ENCODE measurements around the gene TWF2. TPM values are rescaled to one million over a fixed set of nuclear protein-coding genes. Genes with fewer than 3 reads are reported as not detected.

TWF2 gene
- total and polyA plus RNA-seq, 5 experiments from 2014 or later = 77.2 to 171 (median 112) TPM

- H3K27me3 Mint-ChIP-seq = no peaks in the 10 kb centered on the region
- H3K36me3 Mint-ChIP-seq = peaks cover 8 to 80% (median 23%) of the 10 kb centered on the region in 3 donors
- DNase-seq (peak in 1 of 10 donors; percentile 26), ATAC-seq (no peak)
- no peak overlapping the region for H3K4me3 Mint-ChIP-seq
- peaks cover 17 to 29% (median 25%) of the 10 kb centered on the region in 4 donors for H3K4me1 Mint-ChIP-seq
- POLR2A ChIA-PET = interaction anchor here (1.7 kb wide), 1 partner anchor 9 kb away, joined by 3 read pairs; no protein-coding TSS in a partner anchor
- H3K9me3 Mint-ChIP-seq = no peaks in the 10 kb centered on the region
- H3K27ac Mint-ChIP-seq = no peak overlapping the region
Observed at GRCh38 chr3:52213005-52213404, 26.0 kb downstream of the TWF2 start.

GRCh38 chr3:52211268-52211891 lies 27.6 kb downstream of the TWF2 start:
- DNase-seq (peak in 1 of 10 donors; percentile 28), ATAC-seq (no peak)
- Mint-ChIP-seq H3K9me3 (no peaks in the 10 kb centered on the region), H3K27me3 (no peaks in the 10 kb centered on the region), H3K4me1 (peaks cover 7 to 13% (median 9%) of the 10 kb centered on the region in 4 donors), H3K27ac (no peak overlapping the region), H3K4me3 (no peak overlapping the region), H3K36me3 (peaks cover 13 to 93% (median 27%) of the 10 kb centered on the region in 3 donors)
- POLR2A ChIA-PET = no interaction called here

- Mint-ChIP-seq H3K27me3 (no peaks in the 10 kb centered on the region), H3K27ac (no peak overlapping the region), H3K9me3 (no peaks in the 10 kb centered on the region), H3K4me3 (no peak overlapping the region), H3K36me3 (peaks cover 13 to 99% (median 28%) of the 10 kb centered on the region in 3 donors), H3K4me1 (peaks cover 3 to 9% (median 7%) of the 10 kb centered on the region in 4 donors)
- POLR2A ChIA-PET = no interaction called here
- no peak for ATAC-seq
- no peak for DNase-seq
Observed at GRCh38 chr3:52210550-52211046, 28.4 kb downstream of the TWF2 start.

GRCh38 chr3:52210037-52210436 lies 28.9 kb downstream of the TWF2 start:
- POLR2A ChIA-PET = no interaction called here
- DNase-seq = peak in 1 of 10 donors; percentile 3
- H3K36me3 Mint-ChIP-seq = peaks cover 13 to 99% (median 24%) of the 10 kb centered on the region in 3 donors
- H3K27me3 Mint-ChIP-seq = no peaks in the 10 kb centered on the region
- ATAC-seq = no peak
- H3K4me1 Mint-ChIP-seq = peaks cover 0 to 5% (median 3%) of the 10 kb centered on the region in 4 donors
- H3K9me3 Mint-ChIP-seq = no peaks in the 10 kb centered on the region
- H3K4me3 Mint-ChIP-seq = no peak overlapping the region
- H3K27ac Mint-ChIP-seq = peak overlapping the region in 2 of 10 donors; percentile 50 to 62

- POLR2A ChIA-PET = no interaction called here
- ATAC-seq (no peak), DNase-seq (no peak)
- peaks cover 0 to 8% (median 2%) of the 10 kb centered on the region in 4 donors for H3K4me1 Mint-ChIP-seq
- H3K9me3 Mint-ChIP-seq = no peaks in the 10 kb centered on the region
- no peaks in the 10 kb centered on the region for H3K27me3 Mint-ChIP-seq
- peak overlapping the region in 1 of 10 donors; percentile 75 for H3K27ac Mint-ChIP-seq
- H3K36me3 Mint-ChIP-seq = peaks cover 17 to 99% (median 31%) of the 10 kb centered on the region in 3 donors
- no peak overlapping the region for H3K4me3 Mint-ChIP-seq
Observed at GRCh38 chr3:52208556-52208955, 30.4 kb downstream of the TWF2 start.

GRCh38 chr3:52205727-52206372 lies 33.1 kb downstream of the TWF2 start:
- ATAC-seq = no peak
- Mint-ChIP-seq H3K36me3 (peaks cover 11 to 96% (median 33%) of the 10 kb centered on the region in 3 donors), H3K4me3 (no peak overlapping the region), H3K9me3 (no peaks in the 10 kb centered on the region), H3K27ac (peak overlapping the region in 1 of 10 donors; percentile 12), H3K27me3 (no peaks in the 10 kb centered on the region), H3K4me1 (peaks cover 4 to 25% (median 19%) of the 10 kb centered on the region in 4 donors)
- POLR2A ChIA-PET = no interaction called here
- DNase-seq = no peak

GRCh38 chr3:52204337-52205073 lies 34.5 kb downstream of the TWF2 start:
- H3K27me3 Mint-ChIP-seq = no peaks in the 10 kb centered on the region
- ATAC-seq = no peak
- no peaks in the 10 kb centered on the region for H3K9me3 Mint-ChIP-seq
- no peak overlapping the region for H3K4me3 Mint-ChIP-seq
- peaks cover 5 to 33% (median 28%) of the 10 kb centered on the region in 4 donors for H3K4me1 Mint-ChIP-seq
- H3K36me3 Mint-ChIP-seq = peaks cover 11 to 88% (median 38%) of the 10 kb centered on the region in 3 donors
- no peak overlapping the region for H3K27ac Mint-ChIP-seq
- no peak for DNase-seq
- POLR2A ChIA-PET = interaction anchor here (0.6 kb wide), 2 partner anchors 152 to 227 kb away, joined by 3 to 4 read pairs; no protein-coding TSS in a partner anchor

- no peak for DNase-seq
- POLR2A ChIA-PET = interaction anchor here (0.6 kb wide), 1 partner anchor 153 kb away, joined by 3 read pairs; no protein-coding TSS in a partner anchor
- Mint-ChIP-seq H3K36me3 (peaks cover 11 to 83% (median 38%) of the 10 kb centered on the region in 3 donors), H3K4me3 (no peak overlapping the region), H3K27me3 (no peaks in the 10 kb centered on the region), H3K27ac (no peak overlapping the region), H3K4me1 (peaks cover 10 to 41% (median 36%) of the 10 kb centered on the region in 4 donors), H3K9me3 (no peaks in the 10 kb centered on the region)
- no peak for ATAC-seq
Observed at GRCh38 chr3:52203701-52204100, 35.3 kb downstream of the TWF2 start.

GRCh38 chr3:52202384-52203077 lies 36.4 kb downstream of the TWF2 start:
- Mint-ChIP-seq H3K9me3 (no peaks in the 10 kb centered on the region), H3K27me3 (no peaks in the 10 kb centered on the region), H3K4me1 (peaks cover 17 to 48% (median 43%) of the 10 kb centered on the region in 4 donors), H3K36me3 (peaks cover 8 to 71% (median 35%) of the 10 kb centered on the region in 3 donors), H3K4me3 (no peak overlapping the region), H3K27ac (peak overlapping the region in 6 of 10 donors; percentile 17 to 67 (median 43))
- no peak for ATAC-seq
- peak in 1 of 10 donors; percentile 26 for DNase-seq
- POLR2A ChIA-PET = interaction anchor here (1.8 kb wide), 1 partner anchor 15 kb away, joined by 7 read pairs; no protein-coding TSS in a partner anchor

GRCh38 chr3:52200981-52201679 lies 37.8 kb downstream of the TWF2 start:
- POLR2A ChIA-PET = interaction anchor here (0.8 to 1.8 kb wide), 3 partner anchors 16 to 78 kb away, joined by 3 to 7 read pairs (median 3); no protein-coding TSS in a partner anchor
- Mint-ChIP-seq H3K4me1 (peaks cover 20 to 59% (median 52%) of the 10 kb centered on the region in 4 donors), H3K9me3 (no peaks in the 10 kb centered on the region), H3K27me3 (no peaks in the 10 kb centered on the region), H3K4me3 (no peak overlapping the region), H3K27ac (peak overlapping the region in 5 of 10 donors; percentile 9 to 75 (median 40)), H3K36me3 (peaks cover 6 to 57% (median 31%) of the 10 kb centered on the region in 3 donors)
- ATAC-seq (no peak), DNase-seq (no peak)

Data from naive thymus-derived CD8-positive, alpha-beta T cell (primary cell).